Ishikawa (cell line): ENCODE measurements around the gene CAMTA1.

ENCODE experiments used
- CEBPB ChIP-seq: IDR thresholded peaks from 2 replicates; pipeline ENCODE4 v1.6.1; 2012
- CREB1 ChIP-seq: IDR thresholded peaks from 2 replicates; pipeline ENCODE4 v1.6.1; 2012; ENCODE audit warnings: low read depth
- EGR1 ChIP-seq: IDR thresholded peaks from 2 replicates; pipeline ENCODE4 v1.6.1; 2012
- EP300 ChIP-seq: IDR thresholded peaks from 2 replicates; pipeline ENCODE4 v1.6.1; 2012; ENCODE audit warnings: borderline replicate concordance
- FOXM1 ChIP-seq: IDR thresholded peaks from 2 replicates; pipeline ENCODE4 v1.6.1; 2012; ENCODE audit warnings: low read depth, borderline replicate concordance
- MAX ChIP-seq: IDR thresholded peaks from 2 replicates; pipeline ENCODE4 v1.6.1; 2012
- NFIC ChIP-seq: IDR thresholded peaks from 2 replicates; pipeline ENCODE4 v1.6.1; 2012
- RAD21 ChIP-seq: IDR thresholded peaks from 2 replicates; pipeline ENCODE4 v1.6.1; 2012; ENCODE audit warnings: low read depth
- REST ChIP-seq: IDR thresholded peaks from 2 replicates; pipeline ENCODE4 v1.6.1; 2012; ENCODE audit warnings: low read depth, mild to moderate bottlenecking
- TAF1 ChIP-seq: IDR thresholded peaks from 2 replicates; pipeline ENCODE4 v1.6.1; 2012; ENCODE audit warnings: low read depth, mild to moderate bottlenecking
- TCF12 ChIP-seq: IDR thresholded peaks from 2 replicates; pipeline ENCODE4 v1.6.1; 2012; ENCODE audit warnings: low read depth
- TEAD4 ChIP-seq: IDR thresholded peaks from 2 replicates; pipeline ENCODE4 v1.6.1; 2012
- USF1 ChIP-seq: IDR thresholded peaks from 2 replicates; pipeline ENCODE4 v1.6.1; 2012
- YY1 ChIP-seq: IDR thresholded peaks from 2 replicates; pipeline ENCODE4 v1.6.1; 2012; ENCODE audit warnings: low read depth
- ZBTB7A ChIP-seq: IDR thresholded peaks from 2 replicates; pipeline ENCODE4 v1.6.1; 2012; ENCODE audit warnings: low read depth

Gene CAMTA1

GRCh38 chr1:7477593-7477992 lies 692.3 kb downstream of the CAMTA1 start:
- no peak for TF ChIP-seq REST
- no peak for TF ChIP-seq FOXM1
- no peak for TF ChIP-seq YY1
- no peak for TF ChIP-seq NFIC
- TF ChIP-seq CEBPB = no peak
- TF ChIP-seq CREB1 = no peak
- TF ChIP-seq EGR1 = no peak
- TF ChIP-seq TAF1 = no peak
- TF ChIP-seq MAX = no peak
- TF ChIP-seq USF1 = no peak
- no peak for TF ChIP-seq ZBTB7A
- TF ChIP-seq TEAD4 = no peak
- no peak for TF ChIP-seq TCF12
- no peak for TF ChIP-seq EP300

GRCh38 chr1:7478142-7478790 lies 693.0 kb downstream of the CAMTA1 start:
- TF ChIP-seq FOXM1 (no peak), CREB1 (no peak), REST (no peak), YY1 (no peak), EGR1 (no peak), TEAD4 (no peak), CEBPB (no peak), ZBTB7A (no peak), USF1 (no peak), NFIC (no peak), RAD21 (no peak), EP300 (no peak)

GRCh38 chr1:7478809-7479499 lies 693.7 kb downstream of the CAMTA1 start:
- TF ChIP-seq RAD21 = no peak
- TF ChIP-seq TAF1 = no peak
- no peak for TF ChIP-seq TCF12
- no peak for TF ChIP-seq REST
- no peak for TF ChIP-seq NFIC
- no peak for TF ChIP-seq TEAD4
- TF ChIP-seq EP300 = no peak
- no peak for TF ChIP-seq USF1
- TF ChIP-seq CEBPB = no peak
- no peak for TF ChIP-seq EGR1
- TF ChIP-seq FOXM1 = no peak
- TF ChIP-seq CREB1 = no peak
- TF ChIP-seq YY1 = no peak
- no peak for TF ChIP-seq ZBTB7A
- TF ChIP-seq MAX = no peak
